Aorta (tissue), 5 donors: Measurements from ENCODE around the gene TRIM9. TPM values are rescaled to one million over a fixed set of nuclear protein-coding genes. Genes with fewer than 3 reads are reported as not detected.

ENCODE experiments used
- ATAC-seq: fragments of 200-7000 bp; cut with Tn5 transposase; one replicate; pipeline ENCODE4 v1.9.1; 2022; ENCODE audit warnings: moderate library complexity; ENCODE audit not compliant: low FRiP score
- DNase-seq, 2 donors: peaks; one replicate each; pipeline ENCODE4 v3.0.0-alpha.2; 2020
- H3K27ac ChIP-seq, 2 donors: one replicate each; pipeline ENCODE4 v1.5.1; 2013; ENCODE audit warnings: low read length in 2 of 2, mild to moderate bottlenecking in 2 of 2, moderate library complexity in 2 of 2, control low read depth in 1 of 2, inconsistent platforms in 1 of 2, low read depth in 1 of 2
- H3K27me3 ChIP-seq, 2 donors: one replicate each; pipeline ENCODE4 v1.6.1; 2013; ENCODE audit warnings: control low read depth in 1 of 2, low read length in 1 of 2, mild to moderate bottlenecking in 1 of 2, moderate library complexity in 1 of 2; ENCODE audit not compliant: insufficient read depth in 2 of 2, control insufficient read depth in 1 of 2
- H3K36me3 ChIP-seq, 2 donors: one replicate each; pipeline ENCODE4 v1.6.1; 2013; ENCODE audit warnings: control low read depth in 1 of 2, low read length in 1 of 2, mild to moderate bottlenecking in 1 of 2; ENCODE audit not compliant: insufficient read depth in 2 of 2, control insufficient read depth in 1 of 2
- H3K4me1 ChIP-seq, 2 donors: one replicate each; pipeline ENCODE4 v1.6.1; 2013; ENCODE audit warnings: low read length in 2 of 2, control low read depth in 1 of 2, mild to moderate bottlenecking in 1 of 2, moderate library complexity in 1 of 2; ENCODE audit not compliant: insufficient read depth in 2 of 2, control insufficient read depth in 1 of 2
- H3K4me3 ChIP-seq, 2 donors: one replicate each; pipeline ENCODE4 v1.5.1; 2013; ENCODE audit warnings: low read length in 2 of 2, control low read depth in 1 of 2, mild to moderate bottlenecking in 1 of 2
- H3K9me3 ChIP-seq: one replicate; pipeline ENCODE4 v1.6.1; 2013; ENCODE audit warnings: mild to moderate bottlenecking, low read length; ENCODE audit not compliant: control insufficient read depth
- WGBS, 2 donors: extraction: QIAGEN DNeasy Blood & Tissue Kit; methylation state at CpG; one replicate each; pipeline ENCODE4 v1.1.7; 2013; 5-methylcytosine and 5-hydroxymethylcytosine counted together
- intact Hi-C, 2 donors: fragments of 100-400 bp; cut with DNase I; formaldehyde crosslinking; loops; one replicate each; pipeline versions ENCODE4 v1.14.2 to v1.15.0; 2022
- polyA plus RNA-seq, 2 donors: library from polyadenylated mRNA; stranded (reverse); fragments of 200-250 nt; gene quantifications; one replicate each; pipeline ENCODE4 v1.2.3, GENCODE V29; 2013
- total RNA-seq, 2 donors: library from RNA; stranded (reverse); fragmentation: NEBNext Ultra II Directional; extraction: Animal tissue kit (Norgen Biotek cat#: 25700); gene quantifications; one replicate each; pipeline ENCODE4 v1.2.1, GENCODE V29; 2021
- donor health status: healthy with polysubstance abuse.
- donor health status: Bipolar disorder and iron deficiency.
- donor health status: DM: no; HTN: no; CAD: no.
- donor health status: DM: no; HTN: no; CAD: no.
- donor health status: DM: yes; HTN: yes; CAD: no.

The TRIM9 gene
- total and polyA plus RNA-seq, 4 donors = 0.23 to 7.9 (median 0.76) TPM

- Histone ChIP-seq H3K4me3 (no peak overlapping the region), H3K9me3 (peaks cover 6% of the 10 kb centered on the region), H3K36me3 (no peaks in the 10 kb centered on the region), H3K4me1 (no peaks in the 10 kb centered on the region), H3K27ac (no peak overlapping the region), H3K27me3 (peaks cover 0 to 3% of the 10 kb centered on the region in 2 donors)
- intact Hi-C loops = no loop called here
- DNase-seq (no peak), ATAC-seq (no peak)
- 34 to 39% methylated on average over 2 of the region's 2 CpGs for WGBS, 2 donors
These were observed 21.2 kb downstream of the TRIM9 start for GRCh38 chr14:51073731-51074130.

- peaks cover 0 to 3% of the 10 kb centered on the region in 2 donors for H3K27me3 ChIP-seq
- intact Hi-C loops = no loop called here
- H3K4me3 ChIP-seq = no peak overlapping the region
- H3K9me3 ChIP-seq = peaks cover 6% of the 10 kb centered on the region
- no peak overlapping the region for H3K27ac ChIP-seq
- H3K4me1 ChIP-seq = no peaks in the 10 kb centered on the region
- ATAC-seq (no peak), DNase-seq (no peak)
- H3K36me3 ChIP-seq = no peaks in the 10 kb centered on the region
These were observed 21.9 kb downstream of the TRIM9 start for GRCh38 chr14:51072976-51073375.

GRCh38 chr14:51071857-51072256 lies 23.0 kb downstream of the TRIM9 start:
- DNase-seq = no peak
- peaks cover 6% of the 10 kb centered on the region for H3K9me3 ChIP-seq
- peaks cover 0 to 3% of the 10 kb centered on the region in 2 donors for H3K27me3 ChIP-seq
- intact Hi-C loops = no loop called here
- no peak overlapping the region for H3K27ac ChIP-seq
- H3K4me1 ChIP-seq = no peaks in the 10 kb centered on the region
- no peak overlapping the region for H3K4me3 ChIP-seq
- H3K36me3 ChIP-seq = no peaks in the 10 kb centered on the region
- 21 to 24% methylated on average over 5 of the region's 5 CpGs for WGBS, 2 donors
- ATAC-seq = no peak

- no peak overlapping the region for H3K4me3 ChIP-seq
- no peak for ATAC-seq
- intact Hi-C loops = no loop called here
- peaks cover 6% of the 10 kb centered on the region for H3K9me3 ChIP-seq
- no peaks in the 10 kb centered on the region for H3K4me1 ChIP-seq
- 70% methylated on average over 4 of the region's 4 CpGs for WGBS, 2 donors
- no peak overlapping the region for H3K27ac ChIP-seq
- no peaks in the 10 kb centered on the region for H3K36me3 ChIP-seq
- DNase-seq = no peak
- peaks cover 0 to 3% of the 10 kb centered on the region in 2 donors for H3K27me3 ChIP-seq
These were observed 24.2 kb downstream of the TRIM9 start for GRCh38 chr14:51070726-51071125.

- ATAC-seq = no peak
- intact Hi-C loops = no loop called here
- no peaks in the 10 kb centered on the region for H3K36me3 ChIP-seq
- H3K27ac ChIP-seq = no peak overlapping the region
- no peak overlapping the region for H3K4me3 ChIP-seq
- no peak for DNase-seq
- H3K9me3 ChIP-seq = peaks cover 6% of the 10 kb centered on the region
- H3K4me1 ChIP-seq = no peaks in the 10 kb centered on the region
- peaks cover 0 to 2% of the 10 kb centered on the region in 2 donors for H3K27me3 ChIP-seq
These were observed 25.9 kb downstream of the TRIM9 start for GRCh38 chr14:51069055-51069454.

GRCh38 chr14:51068268-51068667 lies 26.6 kb downstream of the TRIM9 start:
- H3K27me3 ChIP-seq = peaks cover 0 to 2% of the 10 kb centered on the region in 2 donors
- DNase-seq (no peak), ATAC-seq (no peak)
- H3K27ac ChIP-seq = no peak overlapping the region
- no peaks in the 10 kb centered on the region for H3K4me1 ChIP-seq
- intact Hi-C loops = no loop called here
- H3K9me3 ChIP-seq = peaks cover 6% of the 10 kb centered on the region
- H3K36me3 ChIP-seq = no peaks in the 10 kb centered on the region
- WGBS, 2 donors = 65% methylated on average over 2 of the region's 2 CpGs
- no peak overlapping the region for H3K4me3 ChIP-seq

GRCh38 chr14:51067295-51067694 lies 27.6 kb downstream of the TRIM9 start:
- Histone ChIP-seq H3K4me3 (no peak overlapping the region), H3K9me3 (peaks cover 6% of the 10 kb centered on the region), H3K27ac (no peak overlapping the region), H3K27me3 (peaks cover 0 to 2% of the 10 kb centered on the region in 2 donors), H3K36me3 (no peaks in the 10 kb centered on the region), H3K4me1 (no peaks in the 10 kb centered on the region)
- no peak for ATAC-seq
- DNase-seq = no peak
- 73 to 78% methylated on average over 4 of the region's 4 CpGs for WGBS, 2 donors
- intact Hi-C loops = no loop called here

- Histone ChIP-seq H3K9me3 (peaks cover 6% of the 10 kb centered on the region), H3K4me1 (no peaks in the 10 kb centered on the region), H3K27ac (no peak overlapping the region), H3K36me3 (no peaks in the 10 kb centered on the region), H3K4me3 (no peak overlapping the region), H3K27me3 (peaks cover 0 to 2% of the 10 kb centered on the region in 2 donors)
- WGBS, 2 donors = 88 to 90% methylated on average over 8 of the region's 8 CpGs
- intact Hi-C loops = no loop called here
- DNase-seq (no peak), ATAC-seq (no peak)
These were observed 28.3 kb downstream of the TRIM9 start for GRCh38 chr14:51066576-51066975.

GRCh38 chr14:51059032-51059431 lies 35.9 kb downstream of the TRIM9 start:
- Histone ChIP-seq H3K27ac (no peak overlapping the region), H3K9me3 (no peaks in the 10 kb centered on the region), H3K27me3 (no peaks in the 10 kb centered on the region), H3K4me1 (no peaks in the 10 kb centered on the region), H3K4me3 (no peak overlapping the region), H3K36me3 (no peaks in the 10 kb centered on the region)
- ATAC-seq (no peak), DNase-seq (no peak)
- intact Hi-C loops = no loop called here
- WGBS, 2 donors = 48 to 60% methylated on average over 2 of the region's 2 CpGs
